Neuronal stem cell (in vitro differentiated cells): Measurements from ENCODE around the gene PLEKHF1.
A peak's percentile ranks its signal among the peaks of the same experiment; 100 is the strongest.

ENCODE experiments used
- DNase-seq: peaks from one replicate; pipeline ENCODE4 v3.0.0-alpha.2; 2013; ENCODE audit warnings: low spot score
- H2AFZ ChIP-seq: one replicate; pipeline ENCODE4 v1.6.1; 2013; ENCODE audit warnings: mild to moderate bottlenecking, low read length, inconsistent platforms
- H2AK5ac ChIP-seq: 2 replicates; pipeline ENCODE4 v1.6.1; 2013; ENCODE audit warnings: low read depth, mild to moderate bottlenecking, inconsistent platforms, low read length, moderate library complexity, mixed read lengths
- H2BK120ac ChIP-seq: 2 replicates; pipeline ENCODE4 v1.6.1; 2013; ENCODE audit warnings: low read depth, mild to moderate bottlenecking, inconsistent platforms, low read length, moderate library complexity, mixed read lengths
- H2BK12ac ChIP-seq: one replicate; pipeline ENCODE4 v1.6.1; 2013; ENCODE audit warnings: low read length, inconsistent platforms
- H2BK15ac ChIP-seq: 2 replicates; pipeline ENCODE4 v1.6.1; 2013; ENCODE audit warnings: mild to moderate bottlenecking, low read length, inconsistent platforms, mixed read lengths
- H2BK5ac ChIP-seq: one replicate; pipeline ENCODE4 v1.6.1; 2013; ENCODE audit warnings: inconsistent platforms, mild to moderate bottlenecking, low read length, moderate library complexity
- H3K14ac ChIP-seq: one replicate; pipeline ENCODE4 v1.6.1; 2013; ENCODE audit warnings: low read length, inconsistent platforms
- H3K18ac ChIP-seq: 2 replicates; pipeline ENCODE4 v1.6.1; 2013; ENCODE audit warnings: low read length, inconsistent platforms
- H3K23ac ChIP-seq: 2 replicates; pipeline ENCODE4 v1.6.1; 2013; ENCODE audit warnings: low read depth, mild to moderate bottlenecking, mixed read lengths, low read length, inconsistent platforms; ENCODE audit not compliant: poor library complexity
- H3K27ac ChIP-seq: replicated peaks from 3 replicates; pipeline ENCODE4 v1.5.1; 2013; ENCODE audit warnings: low read length, inconsistent platforms
- H3K27me3 ChIP-seq, 3 experiments: 2 replicates each; pipeline ENCODE4 v1.6.1; 2013; ENCODE audit warnings: low read length in 3 of 3, mild to moderate bottlenecking in 2 of 3, inconsistent platforms in 1 of 3, low read depth in 1 of 3, mixed read lengths in 1 of 3, moderate library complexity in 1 of 3; ENCODE audit not compliant: control insufficient read depth in 3 of 3, insufficient read depth in 3 of 3
- H3K36me3 ChIP-seq, 2 donors: replicated peaks in 1 of 2; 2 replicates each; pipeline ENCODE4 v1.6.1; 2013; ENCODE audit warnings: low read length in 2 of 2; ENCODE audit not compliant: control insufficient read depth in 2 of 2, insufficient read depth in 2 of 2
- H3K4ac ChIP-seq: 2 replicates; pipeline ENCODE4 v1.6.1; 2013; ENCODE audit warnings: inconsistent platforms, mild to moderate bottlenecking, low read length, moderate library complexity
- H3K4me1 ChIP-seq, 2 donors: 1 replicate in 1 of 2; 2 replicates in 1 of 2; pipeline ENCODE4 v1.6.1; 2013; ENCODE audit warnings: low read length in 2 of 2, low read depth in 1 of 2; ENCODE audit not compliant: control insufficient read depth in 2 of 2, insufficient read depth in 1 of 2
- H3K4me2 ChIP-seq: one replicate; pipeline ENCODE4 v1.6.1; 2013; ENCODE audit warnings: mild to moderate bottlenecking, low read length, inconsistent platforms; ENCODE audit not compliant: insufficient read depth, poor library complexity, severe bottlenecking
- H3K4me3 ChIP-seq, 2 donors: 2 replicates each; pipeline ENCODE4 v1.5.1; 2013; ENCODE audit warnings: low read length in 2 of 2, mild to moderate bottlenecking in 2 of 2, inconsistent platforms in 1 of 2, moderate library complexity in 1 of 2
- H3K79me1 ChIP-seq: one replicate; pipeline ENCODE4 v1.6.1; 2013; ENCODE audit warnings: low read depth, mild to moderate bottlenecking, inconsistent platforms, low read length, moderate library complexity
- H3K9ac ChIP-seq: one replicate; pipeline ENCODE4 v1.6.1; 2013; ENCODE audit warnings: mild to moderate bottlenecking, low read depth, low read length, inconsistent platforms; ENCODE audit not compliant: poor library complexity
- H3K9me3 ChIP-seq, 2 donors: replicated peaks in 1 of 2; 2 replicates each; pipeline versions ENCODE3 to v1.6.1; 2013; ENCODE audit warnings: low read length in 2 of 2, mild to moderate bottlenecking in 2 of 2, inconsistent platforms in 1 of 2, low read depth in 1 of 2, mixed read lengths in 1 of 2, moderate library complexity in 1 of 2; ENCODE audit not compliant: control insufficient read depth in 2 of 2, insufficient read depth in 1 of 2
- H4K8ac ChIP-seq: one replicate; pipeline ENCODE4 v1.6.1; 2013; ENCODE audit warnings: low read depth, mild to moderate bottlenecking, inconsistent platforms, low read length, moderate library complexity
- H4K91ac ChIP-seq: one replicate; pipeline ENCODE4 v1.6.1; 2013; ENCODE audit warnings: low read length, low read depth, mild to moderate bottlenecking, inconsistent platforms; ENCODE audit not compliant: poor library complexity
- WGBS, 2 donors: extraction: QIAGEN DNeasy Blood & Tissue Kit; methylation state at CpG; one replicate each; pipeline ENCODE4 v1.1.7; 2013; ENCODE audit warnings: missing lambda C conversion rate in 2 of 2, mixed read lengths in 1 of 2; ENCODE audit not compliant: insufficient read length in 2 of 2, insufficient replicate concordance in 1 of 2; ENCODE audit errors: extremely low coverage in 2 of 2; 5-methylcytosine and 5-hydroxymethylcytosine counted together

Gene PLEKHF1

DNA sequence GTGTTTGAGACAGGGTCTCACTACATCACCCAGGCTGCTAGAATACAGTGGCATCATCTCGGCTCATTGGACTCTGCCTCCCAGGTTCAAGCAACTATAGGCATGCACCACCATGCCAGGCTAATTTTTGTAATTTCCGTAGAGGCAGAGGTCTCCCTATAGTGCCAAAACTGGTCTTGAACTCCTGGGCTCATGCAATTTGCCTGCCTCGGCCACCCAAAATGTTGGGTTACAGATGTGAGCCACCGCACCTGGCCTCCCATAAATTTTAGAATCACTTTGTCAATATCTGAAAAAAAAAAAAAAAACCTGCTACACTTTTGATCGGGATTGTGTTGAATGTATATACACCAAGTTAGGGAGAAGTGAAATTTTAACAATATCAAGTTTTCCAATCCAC lies 11.9 kb upstream of the PLEKHF1 start:
- no CpG with 5 or more reads among the region's 5 CpGs for WGBS, 2 donors

DNA sequence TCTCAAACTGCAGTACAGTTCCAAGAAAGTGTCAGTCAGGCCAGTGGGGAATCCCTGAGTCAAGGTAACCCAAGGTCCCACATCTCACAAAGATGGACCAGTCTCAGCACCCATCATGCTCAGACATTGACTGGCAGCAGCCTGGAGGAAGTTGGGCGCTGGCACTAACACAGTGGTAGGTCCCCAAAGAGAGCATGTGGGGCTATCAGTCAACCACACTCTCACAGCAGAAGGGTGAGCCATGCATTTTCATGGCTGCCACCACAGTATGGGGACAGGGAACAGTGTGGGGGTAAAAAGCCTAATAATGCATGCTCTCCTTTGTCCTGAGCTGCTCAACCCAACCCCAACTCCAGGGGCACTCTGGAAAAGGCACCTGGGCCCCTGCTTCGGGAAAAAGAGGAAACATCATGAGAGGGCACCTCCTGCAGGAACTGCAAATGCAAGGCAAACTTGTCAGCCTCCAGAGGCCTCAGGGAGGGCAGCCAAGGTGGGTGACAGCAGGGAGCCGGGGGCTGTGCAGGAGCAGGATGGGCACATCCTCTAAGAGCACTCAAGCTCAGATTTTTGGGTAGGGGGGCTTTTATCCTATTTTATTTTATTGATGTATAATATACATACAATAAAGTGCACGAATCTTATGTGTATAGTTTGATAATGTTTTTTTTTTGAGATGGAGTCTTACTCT lies 9.5 kb upstream of the PLEKHF1 start:
- no peak for DNase-seq
- peaks cover 0 to 14% (median 2%) of the 10 kb centered on the region in 3 experiments for H3K27me3 ChIP-seq
- no peak overlapping the region for H4K8ac ChIP-seq
- no peak overlapping the region for H2BK12ac ChIP-seq
- H3K4me1 ChIP-seq: no peaks in the 10 kb centered on the region
- no peak overlapping the region for H2BK120ac ChIP-seq
- H3K9ac ChIP-seq: no peak overlapping the region
- no peaks in the 10 kb centered on the region for H3K9me3 ChIP-seq
- no peak overlapping the region for H2BK5ac ChIP-seq
- peak overlapping the region; percentile 9 for H3K23ac ChIP-seq
- H3K27ac ChIP-seq: no peak overlapping the region
- no peak overlapping the region for H3K4me2 ChIP-seq
- no peak overlapping the region for H2BK15ac ChIP-seq
- WGBS, 2 donors: no CpG with 5 or more reads among the region's 4 CpGs
- H3K4me3 ChIP-seq: no peak overlapping the region
- H2AFZ ChIP-seq: no peak overlapping the region
- no peaks in the 10 kb centered on the region for H3K36me3 ChIP-seq
- no peak overlapping the region for H3K14ac ChIP-seq
- H3K18ac ChIP-seq: no peak overlapping the region
- H4K91ac ChIP-seq: no peak overlapping the region
- H3K4ac ChIP-seq: no peak overlapping the region
- no peaks in the 10 kb centered on the region for H3K79me1 ChIP-seq
- H2AK5ac ChIP-seq: no peak overlapping the region

More for the DNA sequence above, 11.9 kb upstream of the PLEKHF1 start:
- Histone ChIP-seq H3K27me3 (peaks cover 0 to 3% (median 2%) of the 10 kb centered on the region in 3 experiments), H4K91ac (no peak overlapping the region), H3K4ac (no peak overlapping the region), H3K4me1 (no peaks in the 10 kb centered on the region), H3K36me3 (no peaks in the 10 kb centered on the region), H3K9me3 (no peaks in the 10 kb centered on the region), H3K4me2 (no peak overlapping the region), H3K18ac (no peak overlapping the region), H2AFZ (no peak overlapping the region), H3K27ac (no peak overlapping the region), H2BK120ac (no peak overlapping the region), H3K14ac (no peak overlapping the region), H3K79me1 (no peaks in the 10 kb centered on the region), H3K9ac (no peak overlapping the region), H3K23ac (no peak overlapping the region), H2BK15ac (no peak overlapping the region), H2AK5ac (no peak overlapping the region), H2BK12ac (no peak overlapping the region), H2BK5ac (no peak overlapping the region), H4K8ac (no peak overlapping the region), H3K4me3 (no peak overlapping the region)
- DNase-seq: no peak

DNA sequence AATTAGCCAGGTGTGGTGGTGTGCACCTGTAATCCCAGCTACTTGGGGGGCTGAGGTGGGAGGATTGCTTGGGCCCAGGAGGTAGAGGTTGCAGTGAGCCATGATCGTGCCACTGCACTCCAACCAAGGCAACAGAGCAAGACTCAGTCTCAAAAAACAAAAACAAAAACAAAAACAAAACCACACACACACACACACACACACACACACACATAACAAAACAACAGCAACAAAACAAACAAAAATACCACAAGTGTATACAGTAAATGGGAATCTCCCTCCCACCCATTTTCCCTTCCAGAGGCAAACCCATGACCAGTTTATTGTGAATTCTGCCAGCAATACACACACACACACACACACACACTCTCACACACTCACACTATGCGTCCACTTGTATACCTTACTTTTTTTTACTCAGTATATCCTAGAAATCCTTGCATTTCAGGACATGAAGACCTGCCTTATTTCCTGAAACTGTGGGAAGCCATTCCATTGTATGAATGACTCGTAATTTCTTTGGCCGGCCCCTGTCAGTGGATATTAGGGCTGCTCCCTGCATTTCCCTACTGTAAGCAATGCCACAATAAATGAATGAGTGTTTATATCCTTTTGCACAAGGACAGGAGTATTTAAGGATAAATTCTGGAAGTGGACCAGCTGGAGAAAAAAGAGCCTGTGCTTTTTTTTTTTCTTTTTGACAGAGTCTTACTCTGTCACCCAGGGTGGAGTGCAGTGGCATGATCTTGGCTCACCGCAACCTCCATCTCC lies 6.9 kb upstream of the PLEKHF1 start:
- Histone ChIP-seq H2BK15ac (no peak overlapping the region), H3K27ac (no peak overlapping the region), H3K23ac (no peak overlapping the region), H2AK5ac (no peak overlapping the region), H2BK120ac (no peak overlapping the region), H3K18ac (no peak overlapping the region), H3K9ac (no peak overlapping the region), H3K27me3 (peaks cover 0 to 39% (median 0%) of the 10 kb centered on the region in 3 experiments), H3K4me1 (no peaks in the 10 kb centered on the region), H3K9me3 (no peaks in the 10 kb centered on the region), H3K36me3 (no peaks in the 10 kb centered on the region), H4K8ac (no peak overlapping the region), H2BK12ac (no peak overlapping the region), H3K4me2 (no peak overlapping the region), H2AFZ (no peak overlapping the region), H2BK5ac (no peak overlapping the region), H3K4me3 (no peak overlapping the region), H3K14ac (no peak overlapping the region), H3K4ac (no peak overlapping the region), H3K79me1 (no peaks in the 10 kb centered on the region), H4K91ac (no peak overlapping the region)
- no peak for DNase-seq
- no CpG with 5 or more reads among the region's 5 CpGs for WGBS, 2 donors

DNA sequence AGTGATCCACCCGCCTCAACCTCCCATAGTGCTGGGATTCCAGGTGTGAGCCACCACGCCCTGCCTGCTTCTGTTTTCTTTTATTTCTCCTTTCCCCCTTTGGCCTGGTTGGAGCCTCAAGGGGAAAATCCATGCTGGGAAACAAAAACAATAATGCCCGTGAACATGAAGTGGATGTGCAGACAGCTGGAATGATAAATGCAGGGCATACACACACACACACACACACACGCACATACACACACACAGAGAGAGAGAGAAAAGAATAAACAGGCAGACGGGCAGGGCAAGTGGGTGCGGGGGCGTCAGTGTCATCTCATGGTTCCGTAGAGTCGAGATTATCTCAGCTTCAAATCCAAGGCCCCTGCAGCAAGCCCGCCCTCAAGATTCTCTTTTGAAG lies 4.4 kb upstream of the PLEKHF1 start:
- WGBS, 2 donors: no CpG with 5 or more reads among the region's 10 CpGs
- Histone ChIP-seq H3K23ac (no peak overlapping the region), H3K4me1 (peaks cover 0 to 4% of the 10 kb centered on the region in 2 donors), H3K14ac (no peak overlapping the region), H3K27ac (no peak overlapping the region), H2BK12ac (no peak overlapping the region), H4K91ac (no peak overlapping the region), H2BK120ac (no peak overlapping the region), H3K9ac (no peak overlapping the region), H3K27me3 (peaks cover 2 to 50% (median 14%) of the 10 kb centered on the region in 3 experiments), H2BK15ac (no peak overlapping the region), H3K36me3 (no peaks in the 10 kb centered on the region), H3K4me3 (no peak overlapping the region), H3K4me2 (no peak overlapping the region), H3K4ac (no peak overlapping the region), H4K8ac (no peak overlapping the region), H2AK5ac (no peak overlapping the region), H2BK5ac (no peak overlapping the region), H3K9me3 (no peaks in the 10 kb centered on the region), H2AFZ (no peak overlapping the region), H3K18ac (no peak overlapping the region), H3K79me1 (no peaks in the 10 kb centered on the region)
- no peak for DNase-seq
